Parathyroid adenoma (tissue), 2 donors: ENCODE results near the gene CLIC1.

ENCODE experiments used
- H2AFZ ChIP-seq: fragments of 300-600 bp; sonication (generic); one replicate; pipeline ENCODE4 v1.7.0; 2017; ENCODE audit warnings: antibody characterized with exemption, mild to moderate bottlenecking
- H3K27ac ChIP-seq: fragments of 300-600 bp; sonication (generic); one replicate; pipeline ENCODE4 v1.7.0; 2017
- H3K27me3 ChIP-seq: fragments of 300-600 bp; sonication (generic); one replicate; pipeline ENCODE4 v1.7.0; 2017; ENCODE audit warnings: low read length; ENCODE audit not compliant: control insufficient read depth, insufficient read depth
- H3K36me3 ChIP-seq: fragments of 300-600 bp; sonication (generic); one replicate; pipeline ENCODE4 v1.7.0; 2017; ENCODE audit warnings: low read length; ENCODE audit not compliant: control insufficient read depth, insufficient read depth
- H3K4me1 ChIP-seq: fragments of 300-600 bp; sonication (generic); one replicate; pipeline ENCODE4 v1.7.0; 2017; ENCODE audit warnings: control low read depth
- H3K4me2 ChIP-seq: fragments of 300-600 bp; sonication (generic); one replicate; pipeline ENCODE4 v1.7.0; 2017; ENCODE audit warnings: low read length
- H3K4me3 ChIP-seq: fragments of 300-600 bp; sonication (generic); one replicate; pipeline ENCODE4 v1.7.0; 2017; ENCODE audit warnings: low read depth, low read length
- H3K79me2 ChIP-seq: fragments of 300-600 bp; sonication (generic); one replicate; pipeline ENCODE4 v1.7.0; 2017; ENCODE audit warnings: control low read depth
- H3K9ac ChIP-seq: fragments of 300-600 bp; sonication (generic); one replicate; pipeline ENCODE4 v1.7.0; 2017; ENCODE audit warnings: mild to moderate bottlenecking
- H3K9me3 ChIP-seq: fragments of 300-600 bp; sonication (generic); one replicate; pipeline ENCODE4 v1.7.0; 2017; ENCODE audit warnings: low read length; ENCODE audit not compliant: control insufficient read depth
- TF ChIP-seq, protein P1 (sequence below): fragments of 300-600 bp; sonication (generic); IDR thresholded peaks from one replicate; pipeline ENCODE4 v1.7.0; 2017; ENCODE audit warnings: antibody characterized with exemption, mild to moderate bottlenecking
- donor health status: primary hyperparathyroidism.

CLIC1 gene

DNA sequence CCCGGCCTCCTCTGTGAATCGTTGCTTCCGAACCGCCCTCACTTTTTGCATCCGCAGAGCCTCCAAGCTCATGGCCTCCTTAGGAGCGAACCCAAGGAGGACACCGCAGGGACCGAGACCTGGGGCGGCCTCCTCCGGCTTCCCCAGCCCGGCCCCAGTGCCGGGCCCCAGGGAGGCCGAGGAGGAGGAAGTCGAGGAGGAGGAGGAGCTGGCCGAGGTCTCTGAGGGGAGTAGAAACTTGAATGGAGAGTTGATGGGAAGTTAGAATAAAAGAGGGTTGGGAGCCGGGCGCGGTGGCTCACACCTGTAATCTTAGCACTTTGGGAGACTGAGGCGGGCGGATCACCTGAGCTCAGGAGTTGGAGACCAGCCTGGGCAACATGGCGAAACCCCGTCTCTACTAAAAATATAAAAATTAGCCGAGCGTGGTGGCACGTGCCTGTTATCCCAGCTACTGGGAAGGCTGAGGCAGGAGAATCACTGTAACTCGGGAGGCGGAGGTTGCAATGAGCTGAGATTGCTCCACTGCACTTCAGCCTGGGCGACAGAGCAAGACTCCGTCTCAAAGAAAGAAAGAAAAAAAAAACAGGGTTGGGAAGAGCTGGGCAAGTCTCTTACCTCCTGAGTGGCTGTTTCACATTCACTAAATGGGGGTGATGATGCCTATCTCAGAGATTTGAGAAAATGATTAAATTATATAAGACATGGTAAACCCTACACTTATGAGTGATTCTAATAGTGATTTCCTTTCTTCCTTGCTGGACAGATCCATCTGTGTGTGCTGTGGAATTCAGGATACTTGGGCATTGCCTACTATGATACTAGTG lies 4.3 kb upstream of the CLIC1 start:
- Histone ChIP-seq H3K27me3 (no peaks in the 10 kb centered on the region), H3K9ac (no peak overlapping the region), H3K79me2 (no peaks in the 10 kb centered on the region), H3K27ac (no peak overlapping the region), H2AFZ (peak overlapping the region; percentile 91), H3K36me3 (no peaks in the 10 kb centered on the region), H3K4me1 (peaks cover 4% of the 10 kb centered on the region), H3K4me2 (peak overlapping the region; percentile 96), H3K4me3 (peak overlapping the region; percentile 91), H3K9me3 (no peaks in the 10 kb centered on the region)
- TF ChIP-seq, protein P1, sequence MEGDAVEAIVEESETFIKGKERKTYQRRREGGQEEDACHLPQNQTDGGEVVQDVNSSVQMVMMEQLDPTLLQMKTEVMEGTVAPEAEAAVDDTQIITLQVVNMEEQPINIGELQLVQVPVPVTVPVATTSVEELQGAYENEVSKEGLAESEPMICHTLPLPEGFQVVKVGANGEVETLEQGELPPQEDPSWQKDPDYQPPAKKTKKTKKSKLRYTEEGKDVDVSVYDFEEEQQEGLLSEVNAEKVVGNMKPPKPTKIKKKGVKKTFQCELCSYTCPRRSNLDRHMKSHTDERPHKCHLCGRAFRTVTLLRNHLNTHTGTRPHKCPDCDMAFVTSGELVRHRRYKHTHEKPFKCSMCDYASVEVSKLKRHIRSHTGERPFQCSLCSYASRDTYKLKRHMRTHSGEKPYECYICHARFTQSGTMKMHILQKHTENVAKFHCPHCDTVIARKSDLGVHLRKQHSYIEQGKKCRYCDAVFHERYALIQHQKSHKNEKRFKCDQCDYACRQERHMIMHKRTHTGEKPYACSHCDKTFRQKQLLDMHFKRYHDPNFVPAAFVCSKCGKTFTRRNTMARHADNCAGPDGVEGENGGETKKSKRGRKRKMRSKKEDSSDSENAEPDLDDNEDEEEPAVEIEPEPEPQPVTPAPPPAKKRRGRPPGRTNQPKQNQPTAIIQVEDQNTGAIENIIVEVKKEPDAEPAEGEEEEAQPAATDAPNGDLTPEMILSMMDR, result no peak

- Histone ChIP-seq H3K79me2 (no peaks in the 10 kb centered on the region), H3K4me2 (peak within 1 kb of the TSS; percentile 96), H3K27me3 (no peaks in the 10 kb centered on the region), H3K9me3 (no peaks in the 10 kb centered on the region), H3K4me1 (peaks cover 4% of the 10 kb centered on the region), H2AFZ (peak within 1 kb of the TSS; percentile 91), H3K4me3 (peak within 1 kb of the TSS; percentile 91), H3K9ac (no peak within 1 kb of the TSS), H3K27ac (no peak within 1 kb of the TSS), H3K36me3 (no peaks in the 10 kb centered on the region)
- TF ChIP-seq, protein P1, result no peak
Measured at GRCh38 chr6:31739639-31740396, 3.5 kb upstream of the CLIC1 start, which contains the start of gene MSH5. TSS of gene MSH5 (plus strand) at chr6:31740005. CDS start at chr6:31740467, 462 bp downstream.

DNA sequence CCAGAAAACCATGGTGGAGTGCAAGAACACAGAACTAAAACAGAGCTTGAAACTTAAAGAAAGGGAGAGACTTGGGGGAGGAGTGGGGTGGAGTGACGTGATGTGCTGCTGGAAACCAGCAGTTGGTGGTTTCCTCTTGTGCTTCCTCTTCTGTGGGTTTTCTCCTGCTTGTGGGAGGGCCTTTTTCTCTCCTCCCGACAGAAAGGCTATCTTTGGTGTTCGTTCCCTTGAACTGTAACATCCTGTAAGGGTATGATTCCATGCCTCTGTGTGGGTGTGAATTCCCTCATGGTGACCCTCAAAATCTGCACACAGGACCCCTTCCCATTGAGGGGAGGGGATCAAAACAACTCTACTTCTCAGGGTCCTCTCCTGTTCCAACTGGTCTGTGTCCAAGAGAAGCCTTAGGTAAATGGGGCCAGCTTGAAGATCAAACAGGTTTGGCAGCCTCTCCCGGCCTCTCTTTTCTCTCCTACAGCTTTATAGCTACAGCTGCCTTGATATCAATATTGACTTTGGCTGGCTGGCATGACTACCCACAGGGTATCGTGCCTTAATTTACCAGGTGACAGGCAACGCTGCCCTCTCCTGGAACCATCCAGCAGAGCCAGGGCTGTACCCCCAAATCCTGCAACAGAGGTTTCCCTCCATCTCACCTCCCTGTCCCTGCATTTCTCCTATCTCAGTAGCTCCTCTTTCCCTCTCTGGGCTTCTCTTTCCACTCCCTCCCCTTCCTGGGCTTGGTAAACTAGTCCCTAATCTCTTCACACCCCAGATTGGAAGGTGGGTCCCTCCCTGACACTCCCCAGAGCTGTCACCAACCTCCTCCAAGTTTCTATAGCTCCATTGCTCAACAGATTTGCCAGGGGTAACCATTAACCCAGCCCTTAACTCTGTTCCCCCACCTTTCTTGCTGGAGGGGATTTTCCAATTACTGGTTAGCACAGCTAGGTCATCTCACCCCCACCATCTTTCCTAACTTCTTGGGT lies 2.0 kb upstream of the CLIC1 start:
- no peaks in the 10 kb centered on the region for H3K36me3 ChIP-seq
- TF ChIP-seq, protein P1, result no peak
- H3K4me3 ChIP-seq, result no peak overlapping the region
- no peaks in the 10 kb centered on the region for H3K79me2 ChIP-seq
- peaks cover 9% of the 10 kb centered on the region for H3K4me1 ChIP-seq
- H3K4me2 ChIP-seq, result peak overlapping the region; percentile 8
- no peaks in the 10 kb centered on the region for H3K27me3 ChIP-seq
- no peaks in the 10 kb centered on the region for H3K9me3 ChIP-seq
- H3K27ac ChIP-seq, result peak overlapping the region; percentile 54
- H3K9ac ChIP-seq, result no peak overlapping the region
- peak overlapping the region; percentile 38 for H2AFZ ChIP-seq

GRCh38 chr6:31737315-31737990 lies 1.1 kb upstream of the CLIC1 start:
- Histone ChIP-seq H3K4me1 (peaks cover 9% of the 10 kb centered on the region), H3K4me3 (no peak overlapping the region)

More at GRCh38 chr6:31737315-31737990, 1.1 kb upstream of the CLIC1 start:
- Histone ChIP-seq H3K79me2 (no peaks in the 10 kb centered on the region), H3K4me2 (peak overlapping the region; percentile 8), H3K27me3 (no peaks in the 10 kb centered on the region), H3K36me3 (no peaks in the 10 kb centered on the region), H2AFZ (peak overlapping the region; percentile 92), H3K27ac (peak overlapping the region; percentile 84), H3K9me3 (no peaks in the 10 kb centered on the region), H3K9ac (no peak overlapping the region)
- TF ChIP-seq, protein P1, result no peak
